ENCODE results near the gene MYO3A.

The MYO3A gene

GRCh38 chr10:26243351-26243720, 309.3 kb downstream of the MYO3A start:
- TF ChIP-seq CTCF (IDR thresholded peaks at IDR 0.05; ENCODE audit: insufficient read depth, missing control alignments), result no peak
- FAIRE-seq (no peak), DNase-seq (ENCODE audit: insufficient read length, low spot score) (no peak)

- no peak for FAIRE-seq
Measured at GRCh38 chr10:26249681-26250080, 315.7 kb downstream of the MYO3A start.

GRCh38 chr10:26251925-26252324, 317.9 kb downstream of the MYO3A start:
- no peak for FAIRE-seq
- no peak for TF ChIP-seq CTCF (IDR thresholded peaks at IDR 0.05; ENCODE audit: insufficient read depth, missing control alignments)
- no peak for DNase-seq (ENCODE audit: insufficient read length, low spot score)

More at GRCh38 chr10:26249681-26250080, 315.7 kb downstream of the MYO3A start:
- DNase-seq (ENCODE audit: insufficient read length, low spot score), result no peak
- no peak for TF ChIP-seq CTCF (IDR thresholded peaks at IDR 0.05; ENCODE audit: insufficient read depth, missing control alignments)

- TF ChIP-seq CTCF (IDR thresholded peaks at IDR 0.05; ENCODE audit: insufficient read depth, missing control alignments), result no peak
- FAIRE-seq (no peak), DNase-seq (ENCODE audit: insufficient read length, low spot score) (no peak)
Measured at GRCh38 chr10:26254616-26255015, 320.6 kb downstream of the MYO3A start.

GRCh38 chr10:26259341-26259740, 325.3 kb downstream of the MYO3A start:
- no peak for TF ChIP-seq CTCF (IDR thresholded peaks at IDR 0.05; ENCODE audit: insufficient read depth, missing control alignments)
- DNase-seq (ENCODE audit: insufficient read length, low spot score), result no peak
- FAIRE-seq, result no peak

Measured in D721Med (cell line).